Measurements from ENCODE around the gene PTGS2.

Gene PTGS2

GRCh38 chr1:186703209-186703766 lies 23.1 kb upstream of the PTGS2 start:
- POLR2A ChIA-PET (ENCODE audit: low non-redundant PET): no interaction called here
- DNase-seq (ENCODE audit: low spot score): no peak
- CTCF ChIA-PET: no interaction called here
- TF ChIP-seq CTCF (conservative IDR thresholded peaks at IDR 0.05; ENCODE audit: low read depth): no peak
- no peak overlapping the region for H3K27ac ChIP-seq

GRCh38 chr1:186700722-186701121 lies 20.5 kb upstream of the PTGS2 start:
- no peak for TF ChIP-seq CTCF (conservative IDR thresholded peaks at IDR 0.05; ENCODE audit: low read depth)
- DNase-seq (ENCODE audit: low spot score): no peak
- CTCF ChIA-PET: interaction anchor here (0.6 to 1.8 kb wide), 3 partner anchors 17 to 105 kb away, joined by 3 to 4 read pairs (median 4); no protein-coding TSS in a partner anchor
- POLR2A ChIA-PET (ENCODE audit: low non-redundant PET): no interaction called here
- H3K27ac ChIP-seq: no peak overlapping the region

GRCh38 chr1:186699519-186699918 lies 19.3 kb upstream of the PTGS2 start:
- no peak overlapping the region for H3K27ac ChIP-seq
- no peak for DNase-seq (ENCODE audit: low spot score)
- TF ChIP-seq CTCF (conservative IDR thresholded peaks at IDR 0.05; ENCODE audit: low read depth): no peak
- POLR2A ChIA-PET (ENCODE audit: low non-redundant PET): no interaction called here
- CTCF ChIA-PET: interaction anchor here (1.8 kb wide), 1 partner anchor 107 kb away, joined by 4 read pairs; no protein-coding TSS in a partner anchor

GRCh38 chr1:186689907-186690306 lies 9.7 kb upstream of the PTGS2 start:
- H3K27ac ChIP-seq: no peak overlapping the region
- CTCF ChIA-PET: no interaction called here
- POLR2A ChIA-PET (ENCODE audit: low non-redundant PET): no interaction called here
- no peak for TF ChIP-seq CTCF (conservative IDR thresholded peaks at IDR 0.05; ENCODE audit: low read depth)
- no peak for DNase-seq (ENCODE audit: low spot score)

GRCh38 chr1:186689376-186689775 lies 9.2 kb upstream of the PTGS2 start:
- ChIA-PET CTCF (interaction anchor here (0.6 kb wide), 1 partner anchor 220 kb away, joined by 10 read pairs; no protein-coding TSS in a partner anchor), POLR2A (ENCODE audit: low non-redundant PET) (no interaction called here)
- H3K27ac ChIP-seq: no peak overlapping the region

GRCh38 chr1:186683652-186684410 lies 3.6 kb upstream of the PTGS2 start:
- POLR2A ChIA-PET (ENCODE audit: low non-redundant PET): no interaction called here
- CTCF ChIA-PET: interaction anchor here (0.6 to 1.5 kb wide), 7 partner anchors 17 to 201 kb away, joined by 3 to 5 read pairs (median 4); no protein-coding TSS in a partner anchor
- H3K27ac ChIP-seq: no peak overlapping the region
- DNase-seq (ENCODE audit: low spot score): no peak
- TF ChIP-seq CTCF (conservative IDR thresholded peaks at IDR 0.05; ENCODE audit: low read depth): no peak

More at GRCh38 chr1:186689376-186689775, 9.2 kb upstream of the PTGS2 start:
- TF ChIP-seq CTCF (conservative IDR thresholded peaks at IDR 0.05; ENCODE audit: low read depth): no peak
- DNase-seq (ENCODE audit: low spot score): no peak
